GM12891 (cell line): ENCODE data around the gene PXDC1.

Experiments used
- POLR2A ChIP-seq: IDR thresholded peaks from 2 replicates; pipeline ENCODE4 v1.6.1; 2011; ENCODE audit warnings: low read depth, low read length, control low read depth
- POLR2AphosphoS5 ChIP-seq: IDR thresholded peaks from 2 replicates; pipeline ENCODE4 v1.6.1; 2011; ENCODE audit warnings: low read depth, low read length, control low read depth
- TAF1 ChIP-seq: IDR thresholded peaks from 2 replicates; pipeline ENCODE4 v1.6.1; 2011; ENCODE audit warnings: low read depth, low read length, control low read depth

- no peak for TF ChIP-seq TAF1
- TF ChIP-seq POLR2AphosphoS5: no peak
- no peak for TF ChIP-seq POLR2A
These were observed 24.5 kb downstream of the PXDC1 start for GRCh38 chr6:3727036-3727435.
